AG09319 (cell line): ENCODE measurements around the gene KLKB1.

Experiments
- DNase-seq: peaks from one replicate; pipeline ENCODE4 v3.0.0-alpha.2; 2010; ENCODE audit warnings: low read depth; ENCODE audit errors: extremely low read depth
- CTCF ChIP-seq: IDR thresholded peaks from 2 replicates; pipeline ENCODE4 v1.5.1; 2011; ENCODE audit warnings: low read depth, mild to moderate bottlenecking, inconsistent platforms, low read length, moderate library complexity

Gene KLKB1

GRCh38 chr4:186304866-186305505, 77.7 kb downstream of the KLKB1 start:
- no peak for DNase-seq
- no peak for TF ChIP-seq CTCF

GRCh38 chr4:186307497-186307896, 80.2 kb downstream of the KLKB1 start:
- no peak for TF ChIP-seq CTCF
- DNase-seq, result no peak

- DNase-seq, result no peak
- no peak for TF ChIP-seq CTCF
These were observed 80.6 kb downstream of the KLKB1 start for GRCh38 chr4:186307916-186308315.
